ENCODE measurements around the gene KRT7. TPM values are rescaled to one million over a fixed set of nuclear protein-coding genes. Genes with fewer than 3 reads are reported as not detected.
A peak's percentile ranks its signal among the peaks of the same experiment; 100 is the strongest.

The KRT7 gene
- total RNA-seq, 4 donors from 2014 or later = 95.8 to 176 (median 123) TPM

DNA sequence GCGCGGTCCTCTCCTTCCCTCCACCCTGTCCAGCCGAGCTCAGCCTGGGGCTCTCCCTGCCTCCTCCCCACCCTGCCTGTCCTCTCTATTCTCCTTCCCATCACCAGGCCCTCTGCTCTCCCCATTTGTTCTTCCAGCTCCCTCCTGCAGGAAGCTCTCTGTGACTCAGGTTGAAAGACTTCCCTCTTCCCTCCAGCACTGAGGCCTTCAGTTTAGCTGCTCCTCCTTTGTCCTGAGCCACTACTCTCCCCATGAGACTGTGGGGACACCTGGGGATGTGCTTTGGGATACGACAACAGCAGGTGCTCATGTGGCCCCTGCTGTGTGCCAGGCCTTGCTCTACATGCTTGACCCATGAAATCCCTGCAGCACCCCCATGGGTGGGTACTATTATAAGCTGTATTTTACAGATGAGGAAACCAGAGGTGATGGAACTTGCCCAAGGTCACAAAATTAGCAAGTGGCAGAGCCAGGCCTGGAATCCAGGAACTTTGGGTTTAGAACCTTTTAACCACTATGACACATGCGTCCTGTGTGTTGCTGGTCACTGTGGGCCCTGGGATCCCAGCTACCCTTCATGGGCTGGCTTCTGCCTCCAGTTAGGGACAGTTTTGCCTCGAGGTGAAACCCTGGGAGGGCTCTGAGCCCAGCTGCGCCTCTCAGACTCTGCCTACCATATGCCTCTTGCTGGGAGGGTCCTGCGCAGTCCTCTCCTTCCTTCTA is 46.8 kb upstream of the KRT7 start:
- no peaks in the 10 kb centered on the region for H3K9me3 ChIP-seq
- H3K27ac ChIP-seq = peak overlapping the region; percentile 85
- TF ChIP-seq, protein P1, sequence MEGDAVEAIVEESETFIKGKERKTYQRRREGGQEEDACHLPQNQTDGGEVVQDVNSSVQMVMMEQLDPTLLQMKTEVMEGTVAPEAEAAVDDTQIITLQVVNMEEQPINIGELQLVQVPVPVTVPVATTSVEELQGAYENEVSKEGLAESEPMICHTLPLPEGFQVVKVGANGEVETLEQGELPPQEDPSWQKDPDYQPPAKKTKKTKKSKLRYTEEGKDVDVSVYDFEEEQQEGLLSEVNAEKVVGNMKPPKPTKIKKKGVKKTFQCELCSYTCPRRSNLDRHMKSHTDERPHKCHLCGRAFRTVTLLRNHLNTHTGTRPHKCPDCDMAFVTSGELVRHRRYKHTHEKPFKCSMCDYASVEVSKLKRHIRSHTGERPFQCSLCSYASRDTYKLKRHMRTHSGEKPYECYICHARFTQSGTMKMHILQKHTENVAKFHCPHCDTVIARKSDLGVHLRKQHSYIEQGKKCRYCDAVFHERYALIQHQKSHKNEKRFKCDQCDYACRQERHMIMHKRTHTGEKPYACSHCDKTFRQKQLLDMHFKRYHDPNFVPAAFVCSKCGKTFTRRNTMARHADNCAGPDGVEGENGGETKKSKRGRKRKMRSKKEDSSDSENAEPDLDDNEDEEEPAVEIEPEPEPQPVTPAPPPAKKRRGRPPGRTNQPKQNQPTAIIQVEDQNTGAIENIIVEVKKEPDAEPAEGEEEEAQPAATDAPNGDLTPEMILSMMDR (IDR thresholded peaks at IDR 0.05) = no peak
- TF ChIP-seq POLR2A (IDR thresholded peaks at IDR 0.05) (no peak), POLR2AphosphoS5 (IDR thresholded peaks at IDR 0.05) (no peak)
- 68% methylated on average over 7 of the region's 8 CpGs for WGBS
- no peaks in the 10 kb centered on the region for H3K27me3 ChIP-seq
- no peak for DNase-seq (ENCODE audit: low spot score in 2 of 2)
- H3K4me3 ChIP-seq = no peak overlapping the region
- peaks cover 59% of the 10 kb centered on the region for H3K4me1 ChIP-seq
- no peaks in the 10 kb centered on the region for H3K36me3 ChIP-seq

DNA sequence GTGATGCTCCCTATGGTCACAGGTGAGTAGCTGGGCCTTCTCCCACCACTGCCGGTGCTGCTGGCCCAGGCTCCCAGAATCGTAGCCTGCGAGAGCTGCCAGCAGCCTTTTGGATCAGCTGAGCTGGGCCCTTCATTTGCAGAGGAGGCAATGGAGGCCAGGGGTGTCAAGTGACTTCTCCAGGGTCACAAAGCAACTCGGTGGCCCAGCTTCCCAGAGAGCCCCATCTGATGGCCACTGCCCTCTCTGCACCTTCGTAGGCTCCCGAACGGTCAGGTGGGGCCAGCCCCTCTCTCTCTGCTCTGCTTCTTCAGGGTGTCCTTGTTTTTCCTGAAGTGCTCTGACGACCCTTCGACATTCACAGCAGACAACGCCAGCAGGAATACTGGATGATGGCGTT is 45.8 kb upstream of the KRT7 start:
- no peak overlapping the region for H3K4me3 ChIP-seq
- H3K27me3 ChIP-seq = no peaks in the 10 kb centered on the region
- H3K36me3 ChIP-seq = no peaks in the 10 kb centered on the region
- H3K27ac ChIP-seq = peak overlapping the region; percentile 85
- peaks cover 67% of the 10 kb centered on the region for H3K4me1 ChIP-seq
- DNase-seq (ENCODE audit: low spot score in 2 of 2) = no peak
- no peaks in the 10 kb centered on the region for H3K9me3 ChIP-seq
- 88% methylated on average over 8 of the region's 11 CpGs for WGBS
- TF ChIP-seq, protein P1 (IDR thresholded peaks at IDR 0.05) = no peak
- TF ChIP-seq EP300 (IDR thresholded peaks at IDR 0.05) (no peak), POLR2A (IDR thresholded peaks at IDR 0.05) (no peak), POLR2AphosphoS5 (IDR thresholded peaks at IDR 0.05) (no peak)

DNA sequence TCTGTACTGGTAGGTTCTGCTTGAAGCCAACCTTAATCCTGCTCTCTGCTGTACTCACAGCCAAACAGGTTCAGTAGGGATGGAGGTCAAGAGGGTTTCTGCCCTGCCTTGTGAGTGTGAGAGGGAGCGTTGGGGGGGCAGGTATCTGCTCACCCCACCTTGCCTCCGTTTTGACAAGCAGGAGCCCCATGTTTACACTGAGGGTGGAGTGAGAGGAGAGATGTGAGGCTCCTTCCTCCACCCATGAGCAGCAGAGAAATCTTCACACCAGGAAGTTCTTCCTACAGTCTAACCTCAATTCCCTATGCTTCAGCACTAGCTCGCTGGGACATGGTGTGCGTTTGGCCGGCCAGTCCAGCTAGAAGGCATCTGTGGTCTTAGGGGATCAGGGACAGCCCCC is 45.4 kb upstream of the KRT7 start:
- TF ChIP-seq POLR2AphosphoS5 (IDR thresholded peaks at IDR 0.05) = no peak
- no peak for DNase-seq (ENCODE audit: low spot score in 2 of 2)
- Histone ChIP-seq H3K4me3 (no peak overlapping the region), H3K9me3 (no peaks in the 10 kb centered on the region), H3K27me3 (no peaks in the 10 kb centered on the region), H3K4me1 (peaks cover 66% of the 10 kb centered on the region), H3K27ac (no peak overlapping the region), H3K36me3 (no peaks in the 10 kb centered on the region)
- 100% methylated on average over 4 of the region's 5 CpGs for WGBS

DNA sequence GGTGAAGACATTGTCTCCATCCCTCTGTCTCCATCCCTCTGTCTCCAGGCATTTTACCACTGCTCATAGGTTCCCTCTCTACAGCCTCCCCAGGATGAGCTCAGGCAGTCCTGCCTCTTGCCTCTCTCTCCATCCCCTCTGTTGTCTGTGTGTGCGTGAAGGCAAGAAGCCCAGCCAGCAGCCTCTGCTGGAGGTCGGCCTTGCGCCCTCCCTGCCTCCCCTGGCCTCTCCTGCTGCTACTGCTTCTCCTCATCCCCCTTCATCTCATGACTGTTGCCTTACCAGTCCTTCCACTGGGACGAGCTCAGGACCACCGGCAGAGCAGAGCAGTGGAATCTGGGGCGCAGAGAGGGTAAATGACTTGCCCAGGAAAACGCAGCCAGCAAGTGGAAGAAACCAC is 44.4 kb upstream of the KRT7 start:
- H3K4me1 ChIP-seq = peaks cover 66% of the 10 kb centered on the region

DNA sequence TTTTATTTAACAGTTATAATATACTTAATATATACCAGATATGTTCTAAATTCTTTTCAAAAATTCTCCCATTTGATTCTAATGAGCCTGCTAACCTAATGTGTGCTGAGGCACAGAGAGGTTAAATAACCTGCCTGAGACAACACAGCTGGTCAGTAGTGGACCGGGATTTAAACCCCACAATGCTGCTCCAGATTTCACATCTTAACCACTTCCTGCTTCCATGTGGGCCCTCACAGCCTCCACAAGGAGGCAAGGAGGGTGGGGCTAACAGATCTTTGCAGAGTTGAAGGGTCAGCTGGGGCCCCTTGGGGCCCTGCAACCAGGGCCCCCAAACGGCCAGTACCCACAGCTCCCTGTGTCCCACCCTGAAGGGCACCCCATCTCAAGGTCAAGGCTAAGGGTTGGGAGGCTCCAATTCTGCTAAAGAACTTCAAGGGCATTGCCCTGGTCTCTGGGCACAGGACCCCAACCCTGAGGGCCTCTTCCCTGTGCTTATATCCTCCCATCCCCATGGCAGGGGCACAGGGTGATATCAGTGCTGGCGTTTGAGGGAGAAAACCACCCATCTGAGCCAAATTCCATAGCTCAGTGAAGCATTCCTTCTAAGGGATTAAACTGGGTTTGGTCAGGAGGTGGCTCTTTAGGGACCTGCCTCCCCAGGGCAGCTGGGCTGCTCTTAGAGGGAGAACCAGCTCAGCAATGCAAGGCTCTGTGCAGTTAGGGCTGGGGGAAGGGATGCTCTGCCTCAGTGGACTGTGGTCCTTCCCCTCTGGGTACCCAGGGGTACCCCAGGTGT is 43.5 kb upstream of the KRT7 start:
- TF ChIP-seq POLR2A (IDR thresholded peaks at IDR 0.05) (no peak), POLR2AphosphoS5 (IDR thresholded peaks at IDR 0.05) (no peak), EP300 (IDR thresholded peaks at IDR 0.05) (no peak)
- TF ChIP-seq, protein P1 (IDR thresholded peaks at IDR 0.05) = no peak
- Histone ChIP-seq H3K36me3 (no peaks in the 10 kb centered on the region), H3K27me3 (no peaks in the 10 kb centered on the region), H3K4me3 (no peak overlapping the region), H3K4me1 (peaks cover 65% of the 10 kb centered on the region), H3K9me3 (no peaks in the 10 kb centered on the region), H3K27ac (no peak overlapping the region)
- DNase-seq (ENCODE audit: low spot score in 2 of 2) = no peak
- 46% methylated on average over 2 of the region's 3 CpGs for WGBS

More for the DNA sequence above, 44.4 kb upstream of the KRT7 start:
- Histone ChIP-seq H3K27ac (no peak overlapping the region), H3K9me3 (no peaks in the 10 kb centered on the region), H3K27me3 (no peaks in the 10 kb centered on the region), H3K36me3 (no peaks in the 10 kb centered on the region), H3K4me3 (no peak overlapping the region)
- DNase-seq (ENCODE audit: low spot score in 2 of 2) = no peak
- TF ChIP-seq POLR2AphosphoS5 (IDR thresholded peaks at IDR 0.05) (no peak), POLR2A (IDR thresholded peaks at IDR 0.05) (no peak), EP300 (IDR thresholded peaks at IDR 0.05) (no peak)
- TF ChIP-seq, protein P1 (IDR thresholded peaks at IDR 0.05) = no peak
- WGBS = 87% methylated on average over 7 of the region's 7 CpGs

Measured in suprapubic skin (tissue), 4 donors.